ENCODE measurements around the gene PKIG.

- TF ChIP-seq, protein P1, sequence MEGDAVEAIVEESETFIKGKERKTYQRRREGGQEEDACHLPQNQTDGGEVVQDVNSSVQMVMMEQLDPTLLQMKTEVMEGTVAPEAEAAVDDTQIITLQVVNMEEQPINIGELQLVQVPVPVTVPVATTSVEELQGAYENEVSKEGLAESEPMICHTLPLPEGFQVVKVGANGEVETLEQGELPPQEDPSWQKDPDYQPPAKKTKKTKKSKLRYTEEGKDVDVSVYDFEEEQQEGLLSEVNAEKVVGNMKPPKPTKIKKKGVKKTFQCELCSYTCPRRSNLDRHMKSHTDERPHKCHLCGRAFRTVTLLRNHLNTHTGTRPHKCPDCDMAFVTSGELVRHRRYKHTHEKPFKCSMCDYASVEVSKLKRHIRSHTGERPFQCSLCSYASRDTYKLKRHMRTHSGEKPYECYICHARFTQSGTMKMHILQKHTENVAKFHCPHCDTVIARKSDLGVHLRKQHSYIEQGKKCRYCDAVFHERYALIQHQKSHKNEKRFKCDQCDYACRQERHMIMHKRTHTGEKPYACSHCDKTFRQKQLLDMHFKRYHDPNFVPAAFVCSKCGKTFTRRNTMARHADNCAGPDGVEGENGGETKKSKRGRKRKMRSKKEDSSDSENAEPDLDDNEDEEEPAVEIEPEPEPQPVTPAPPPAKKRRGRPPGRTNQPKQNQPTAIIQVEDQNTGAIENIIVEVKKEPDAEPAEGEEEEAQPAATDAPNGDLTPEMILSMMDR (conservative IDR thresholded peaks at IDR 0.05; ENCODE audit: low read depth, low read length), result no peak
- no peak for TF ChIP-seq EZH2 (IDR thresholded peaks at IDR 0.05; ENCODE audit: borderline replicate concordance, low read depth, low read length, poor library complexity, severe bottlenecking)
These were observed 39.0 kb upstream of the PKIG start for GRCh38 chr20:44543358-44543757.

All from A673 (cell line).